GM12873 (cell line): Measurements from ENCODE around the gene CIRBP.

Experiments used
- CTCF ChIP-seq: IDR thresholded peaks from 2 replicates; pipeline ENCODE4 v1.5.1; 2012; ENCODE audit warnings: low read depth, mild to moderate bottlenecking, moderate library complexity, low read length, control low read depth; ENCODE audit not compliant: insufficient read depth; ENCODE audit errors: missing control alignments

CIRBP gene

DNA sequence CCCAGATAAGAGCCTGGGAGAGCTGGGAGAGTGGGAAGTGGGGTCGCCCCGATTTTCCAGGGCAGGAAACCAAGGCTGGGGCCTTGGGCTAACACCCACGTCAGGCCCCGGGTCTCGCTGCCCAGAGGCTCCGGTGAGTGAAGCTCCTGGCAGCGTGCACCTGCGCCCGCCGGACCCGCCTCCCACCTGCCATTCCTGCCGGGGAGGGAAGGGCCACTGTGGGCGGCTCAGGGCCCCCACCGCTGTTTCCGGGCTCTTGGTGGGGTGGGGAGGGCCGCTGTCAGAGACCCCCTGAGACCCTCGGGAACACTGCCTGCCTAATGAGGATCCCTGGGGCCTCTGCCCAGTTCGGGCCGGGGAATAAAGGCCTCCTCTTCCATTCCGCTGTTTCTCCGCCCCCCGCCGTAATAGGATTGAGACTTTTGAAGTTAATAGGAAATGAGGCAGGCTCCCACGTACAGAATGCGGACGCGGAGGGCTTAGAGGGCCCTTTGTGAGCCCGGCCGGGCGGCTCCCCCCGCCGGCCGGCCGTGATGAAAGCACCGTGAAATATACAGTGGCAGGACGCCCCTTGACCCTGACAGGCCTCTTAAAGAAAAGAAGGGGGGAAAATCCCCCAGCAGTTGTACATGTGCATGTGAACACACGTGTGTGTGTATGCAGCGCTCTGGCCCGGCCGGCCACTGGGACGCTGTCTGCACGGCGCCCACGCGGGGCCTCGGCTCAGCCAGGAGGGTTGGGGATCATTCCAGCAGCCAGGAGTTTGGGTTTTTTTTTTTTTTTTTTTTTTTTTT, 49.7 kb downstream of the CIRBP start:
- TF ChIP-seq CTCF, result no peak

GRCh38 chr19:1321539-1321938, 52.4 kb downstream of the CIRBP start:
- no peak for TF ChIP-seq CTCF

- TF ChIP-seq CTCF, result no peak
Observed at GRCh38 chr19:1322198-1322981, 53.3 kb downstream of the CIRBP start.

- TF ChIP-seq CTCF, result no peak
Observed at GRCh38 chr19:1324249-1324805, 55.2 kb downstream of the CIRBP start.
